Bronchial epithelial cell (primary cell): ENCODE results near the gene KIF3A. TPM values are rescaled to one million over a fixed set of nuclear protein-coding genes. Genes with fewer than 3 reads are reported as not detected.

ENCODE experiments used
- DNase-seq: peaks from one replicate; pipeline ENCODE4 v3.0.0-alpha.2; 2010; ENCODE audit warnings: low read depth
- FAIRE-seq: peaks from 2 replicates; lab custom pipeline; 2011; peaks lifted over from hg19 to GRCh38; lab: Jason Lieb, UNC
- H3K27me3 ChIP-seq: 2 replicates; pipeline ENCODE4 v1.5.1; 2011; ENCODE audit warnings: low read length; ENCODE audit not compliant: control insufficient read depth, insufficient read depth
- H3K36me3 ChIP-seq: 2 replicates; pipeline ENCODE4 v1.5.1; 2011; ENCODE audit warnings: low read length; ENCODE audit not compliant: control insufficient read depth, insufficient read depth
- H3K4me3 ChIP-seq: 2 replicates; pipeline ENCODE4 v1.5.1; 2011; ENCODE audit warnings: mild to moderate bottlenecking, low read depth, low read length, control low read depth
- total RNA-seq: library from RNA; depleted of rRNA; stranded (reverse); fragments of >200 nt; gene quantifications from 2 replicates; pipeline ENCODE4 v1.2.1, GENCODE V29; 2014
- TF ChIP-seq, protein P1 (sequence below): IDR thresholded peaks from 2 replicates; pipeline ENCODE4 v1.5.1; 2011; ENCODE audit warnings: mild to moderate bottlenecking, moderate library complexity, low read length, control low read depth, inconsistent platforms; ENCODE audit not compliant: insufficient read depth, severe bottlenecking

KIF3A gene
- total RNA-seq, 1 donor from 2014 or later, result 6.8 TPM

GRCh38 chr5:132668706-132669454 is 68.5 kb downstream of the KIF3A start:
- no peak for FAIRE-seq

DNA sequence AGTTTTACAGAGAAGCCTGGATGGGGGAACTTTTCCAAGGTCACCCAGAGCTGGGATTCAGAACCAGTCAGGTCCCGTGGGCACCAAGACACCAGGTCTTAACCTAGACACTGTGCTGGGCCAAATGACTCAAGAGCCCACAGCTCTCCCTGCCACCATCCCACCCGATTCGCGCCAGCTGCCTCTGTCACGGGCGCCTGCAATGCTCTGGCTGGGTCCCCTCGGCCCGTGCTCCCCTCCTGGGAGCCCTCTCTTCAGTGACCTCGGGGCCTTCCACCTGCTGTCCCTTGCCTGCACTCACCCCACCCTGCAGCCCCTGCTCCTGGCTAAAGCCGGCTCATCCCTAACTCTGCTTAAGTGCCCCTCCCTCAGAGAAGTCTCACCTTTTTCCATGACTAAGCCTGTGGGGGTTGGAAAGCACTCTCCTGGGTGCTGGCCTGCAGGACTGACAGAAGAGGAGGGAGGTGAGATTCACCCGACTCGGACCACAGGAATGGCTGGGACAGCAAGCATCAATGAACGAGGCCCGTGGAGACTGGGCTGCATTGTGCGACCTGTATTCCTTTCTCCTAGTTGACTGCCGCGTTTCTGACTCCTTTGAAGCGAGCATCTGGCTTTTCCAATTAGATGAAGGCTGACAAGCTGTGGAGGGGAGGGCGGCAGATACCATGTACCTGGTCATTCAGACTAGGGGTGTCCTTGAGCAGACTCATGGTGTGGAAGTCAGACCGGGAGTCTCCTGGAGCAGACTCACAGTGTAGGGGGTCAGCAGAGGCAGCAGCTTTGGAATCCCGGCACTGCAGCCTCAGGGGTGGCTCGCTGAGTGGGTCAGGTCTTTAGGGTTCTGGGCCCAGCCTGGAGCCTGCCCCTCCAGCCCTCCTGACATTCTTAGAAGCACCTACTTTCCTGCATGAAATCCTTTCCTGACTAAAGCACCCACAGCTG is 69.3 kb downstream of the KIF3A start:
- no peak overlapping the region for H3K4me3 ChIP-seq
- DNase-seq, result no peak
- no peaks in the 10 kb centered on the region for H3K27me3 ChIP-seq
- TF ChIP-seq, protein P1, sequence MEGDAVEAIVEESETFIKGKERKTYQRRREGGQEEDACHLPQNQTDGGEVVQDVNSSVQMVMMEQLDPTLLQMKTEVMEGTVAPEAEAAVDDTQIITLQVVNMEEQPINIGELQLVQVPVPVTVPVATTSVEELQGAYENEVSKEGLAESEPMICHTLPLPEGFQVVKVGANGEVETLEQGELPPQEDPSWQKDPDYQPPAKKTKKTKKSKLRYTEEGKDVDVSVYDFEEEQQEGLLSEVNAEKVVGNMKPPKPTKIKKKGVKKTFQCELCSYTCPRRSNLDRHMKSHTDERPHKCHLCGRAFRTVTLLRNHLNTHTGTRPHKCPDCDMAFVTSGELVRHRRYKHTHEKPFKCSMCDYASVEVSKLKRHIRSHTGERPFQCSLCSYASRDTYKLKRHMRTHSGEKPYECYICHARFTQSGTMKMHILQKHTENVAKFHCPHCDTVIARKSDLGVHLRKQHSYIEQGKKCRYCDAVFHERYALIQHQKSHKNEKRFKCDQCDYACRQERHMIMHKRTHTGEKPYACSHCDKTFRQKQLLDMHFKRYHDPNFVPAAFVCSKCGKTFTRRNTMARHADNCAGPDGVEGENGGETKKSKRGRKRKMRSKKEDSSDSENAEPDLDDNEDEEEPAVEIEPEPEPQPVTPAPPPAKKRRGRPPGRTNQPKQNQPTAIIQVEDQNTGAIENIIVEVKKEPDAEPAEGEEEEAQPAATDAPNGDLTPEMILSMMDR, result no peak
- no peak for FAIRE-seq
- H3K36me3 ChIP-seq, result no peaks in the 10 kb centered on the region

More at GRCh38 chr5:132668706-132669454, 68.5 kb downstream of the KIF3A start:
- no peak overlapping the region for H3K4me3 ChIP-seq
- no peaks in the 10 kb centered on the region for H3K36me3 ChIP-seq
- TF ChIP-seq, protein P1, result no peak
- DNase-seq, result no peak
- no peaks in the 10 kb centered on the region for H3K27me3 ChIP-seq

- H3K36me3 ChIP-seq, result no peaks in the 10 kb centered on the region
- no peak for DNase-seq
- FAIRE-seq, result no peak
- TF ChIP-seq, protein P1, result no peak
- no peaks in the 10 kb centered on the region for H3K27me3 ChIP-seq
- no peak overlapping the region for H3K4me3 ChIP-seq
Observed at GRCh38 chr5:132667309-132667708, 70.0 kb downstream of the KIF3A start.

GRCh38 chr5:132666310-132667123 is 70.8 kb downstream of the KIF3A start:
- H3K36me3 ChIP-seq, result no peaks in the 10 kb centered on the region
- TF ChIP-seq, protein P1, result no peak
- no peak for FAIRE-seq
- no peaks in the 10 kb centered on the region for H3K27me3 ChIP-seq
- no peak overlapping the region for H3K4me3 ChIP-seq
- DNase-seq, result no peak

- DNase-seq (no peak), FAIRE-seq (no peak)
- TF ChIP-seq, protein P1, result no peak
- Histone ChIP-seq H3K36me3 (no peaks in the 10 kb centered on the region), H3K27me3 (no peaks in the 10 kb centered on the region), H3K4me3 (no peak overlapping the region)
Observed at GRCh38 chr5:132665574-132666080, 71.7 kb downstream of the KIF3A start.
